IPS-15b (cell line): Measurements from ENCODE around the gene CFAP73.
A peak's percentile ranks its signal among the peaks of the same experiment; 100 is the strongest.

Experiments
- H3K27me3 ChIP-seq: one replicate; pipeline ENCODE4 v1.6.1; 2013; ENCODE audit warnings: low read length; ENCODE audit not compliant: control insufficient read depth, insufficient read depth
- H3K36me3 ChIP-seq: one replicate; pipeline ENCODE4 v1.6.1; 2013; ENCODE audit warnings: low read length; ENCODE audit not compliant: control insufficient read depth, insufficient read depth
- H3K4me1 ChIP-seq: one replicate; pipeline ENCODE4 v1.6.1; 2013; ENCODE audit warnings: mild to moderate bottlenecking, low read length; ENCODE audit not compliant: control insufficient read depth, insufficient read depth
- H3K4me3 ChIP-seq: one replicate; pipeline ENCODE4 v1.5.1; 2013; ENCODE audit warnings: low read depth, low read length
- H3K9ac ChIP-seq: one replicate; pipeline ENCODE4 v1.6.1; 2013; ENCODE audit warnings: low read depth, mild to moderate bottlenecking, low read length
- H3K9me3 ChIP-seq: one replicate; pipeline ENCODE4 v1.6.1; 2013; ENCODE audit warnings: mild to moderate bottlenecking, low read length; ENCODE audit not compliant: control insufficient read depth, insufficient read depth

CFAP73 gene

GRCh38 chr12:113149361-113150150 is at the start of gene CFAP73:
Gene CFAP73, plus strand, starts transcription at chr12:113149724. Its CDS starts 134 bp downstream, at chr12:113149858.
- H3K4me1 ChIP-seq: peaks cover 6% of the 10 kb centered on the region
- peak within 1 kb of the TSS; percentile 30 for H3K4me3 ChIP-seq

GRCh38 chr12:113099764-113100163 is 49.8 kb upstream of the CFAP73 start:
- no peak overlapping the region for H3K9ac ChIP-seq
- peaks cover 3% of the 10 kb centered on the region for H3K4me1 ChIP-seq
- no peaks in the 10 kb centered on the region for H3K36me3 ChIP-seq

More at GRCh38 chr12:113149361-113150150, at the start of gene CFAP73:
- Histone ChIP-seq H3K9me3 (no peaks in the 10 kb centered on the region), H3K36me3 (no peaks in the 10 kb centered on the region), H3K9ac (no peak within 1 kb of the TSS), H3K27me3 (peaks cover 36% of the 10 kb centered on the region)

GRCh38 chr12:113101751-113102150 is 47.8 kb upstream of the CFAP73 start:
- H3K9me3 ChIP-seq: no peaks in the 10 kb centered on the region
- H3K36me3 ChIP-seq: no peaks in the 10 kb centered on the region
- peaks cover 3% of the 10 kb centered on the region for H3K27me3 ChIP-seq
- H3K4me1 ChIP-seq: peaks cover 3% of the 10 kb centered on the region
- no peak overlapping the region for H3K9ac ChIP-seq
- no peak overlapping the region for H3K4me3 ChIP-seq

More at GRCh38 chr12:113099764-113100163, 49.8 kb upstream of the CFAP73 start:
- no peaks in the 10 kb centered on the region for H3K9me3 ChIP-seq
- H3K27me3 ChIP-seq: peaks cover 2% of the 10 kb centered on the region
- no peak overlapping the region for H3K4me3 ChIP-seq

GRCh38 chr12:113102811-113103210 is 46.7 kb upstream of the CFAP73 start:
- Histone ChIP-seq H3K9ac (no peak overlapping the region), H3K36me3 (no peaks in the 10 kb centered on the region), H3K9me3 (no peaks in the 10 kb centered on the region), H3K4me3 (no peak overlapping the region), H3K27me3 (peaks cover 3% of the 10 kb centered on the region), H3K4me1 (peaks cover 3% of the 10 kb centered on the region)

GRCh38 chr12:113103756-113104450 is 45.6 kb upstream of the CFAP73 start:
- no peak overlapping the region for H3K9ac ChIP-seq
- no peaks in the 10 kb centered on the region for H3K36me3 ChIP-seq
- peaks cover 3% of the 10 kb centered on the region for H3K27me3 ChIP-seq
- H3K4me1 ChIP-seq: no peaks in the 10 kb centered on the region
- H3K4me3 ChIP-seq: peak overlapping the region; percentile 64
- no peaks in the 10 kb centered on the region for H3K9me3 ChIP-seq

- H3K4me1 ChIP-seq: no peaks in the 10 kb centered on the region
- peaks cover 3% of the 10 kb centered on the region for H3K27me3 ChIP-seq
- H3K9me3 ChIP-seq: no peaks in the 10 kb centered on the region
- no peak overlapping the region for H3K9ac ChIP-seq
- H3K4me3 ChIP-seq: no peak overlapping the region
- no peaks in the 10 kb centered on the region for H3K36me3 ChIP-seq
Measured at GRCh38 chr12:113104953-113105510, 44.5 kb upstream of the CFAP73 start.

GRCh38 chr12:113105606-113106271 is 43.8 kb upstream of the CFAP73 start:
- Histone ChIP-seq H3K36me3 (no peaks in the 10 kb centered on the region), H3K9ac (no peak overlapping the region), H3K9me3 (no peaks in the 10 kb centered on the region), H3K27me3 (peaks cover 3% of the 10 kb centered on the region), H3K4me1 (no peaks in the 10 kb centered on the region), H3K4me3 (no peak overlapping the region)

- no peaks in the 10 kb centered on the region for H3K9me3 ChIP-seq
- H3K4me1 ChIP-seq: no peaks in the 10 kb centered on the region
- no peaks in the 10 kb centered on the region for H3K36me3 ChIP-seq
- no peak overlapping the region for H3K4me3 ChIP-seq
- H3K27me3 ChIP-seq: peaks cover 3% of the 10 kb centered on the region
- H3K9ac ChIP-seq: no peak overlapping the region
Measured at GRCh38 chr12:113106361-113106760, 43.2 kb upstream of the CFAP73 start.

GRCh38 chr12:113108308-113108707 is 41.2 kb upstream of the CFAP73 start:
- Histone ChIP-seq H3K9ac (no peak overlapping the region), H3K36me3 (no peaks in the 10 kb centered on the region), H3K4me1 (no peaks in the 10 kb centered on the region), H3K4me3 (no peak overlapping the region), H3K9me3 (no peaks in the 10 kb centered on the region), H3K27me3 (peaks cover 3% of the 10 kb centered on the region)

- Histone ChIP-seq H3K27me3 (peaks cover 3% of the 10 kb centered on the region), H3K36me3 (no peaks in the 10 kb centered on the region), H3K9ac (no peak overlapping the region), H3K4me3 (no peak overlapping the region), H3K9me3 (no peaks in the 10 kb centered on the region), H3K4me1 (no peaks in the 10 kb centered on the region)
Measured at GRCh38 chr12:113109360-113109759, 40.2 kb upstream of the CFAP73 start.

- no peaks in the 10 kb centered on the region for H3K9me3 ChIP-seq
- H3K27me3 ChIP-seq: no peaks in the 10 kb centered on the region
- no peaks in the 10 kb centered on the region for H3K4me1 ChIP-seq
- no peaks in the 10 kb centered on the region for H3K36me3 ChIP-seq
- H3K9ac ChIP-seq: no peak overlapping the region
- H3K4me3 ChIP-seq: no peak overlapping the region
Measured at GRCh38 chr12:113109872-113110599, 39.5 kb upstream of the CFAP73 start.
